ENCODE measurements around the gene PRKG1. TPM values are rescaled to one million over a fixed set of nuclear protein-coding genes. Genes with fewer than 3 reads are reported as not detected.

Gene PRKG1
- total RNA-seq, 1 donor from 2014 or later: 4.6 TPM

DNA sequence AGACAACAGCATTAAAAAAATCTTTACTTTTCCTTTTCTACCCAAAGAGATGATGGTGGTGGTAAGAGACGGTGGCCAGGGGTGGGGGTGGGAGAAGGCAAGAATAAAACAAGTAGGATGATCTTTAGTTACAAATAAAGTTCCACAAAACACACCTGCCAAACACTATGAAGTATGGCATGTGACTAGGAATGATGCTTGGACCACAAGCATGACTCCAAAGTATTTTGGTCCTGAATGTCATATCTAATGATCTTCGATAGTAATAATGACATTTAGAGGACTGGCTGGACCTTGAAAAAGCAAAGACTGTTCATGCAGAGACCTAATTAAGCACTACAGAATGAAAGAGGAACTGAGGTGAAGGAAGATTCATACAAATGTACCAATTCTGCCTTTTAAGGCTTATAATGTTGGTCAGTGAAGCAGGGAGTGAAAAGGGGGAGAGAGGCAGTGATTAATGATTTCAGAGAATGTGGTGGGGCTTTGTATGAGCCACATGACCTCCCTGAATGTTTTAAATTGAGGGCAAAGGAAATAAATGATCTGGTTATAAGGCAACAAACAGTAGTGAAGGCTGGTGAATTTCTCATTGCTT is 1210.2 kb downstream of the PRKG1 start:
- no peaks in the 10 kb centered on the region for H3K9me3 Mint-ChIP-seq (ENCODE audit: low read depth)
- H3K4me3 Mint-ChIP-seq (ENCODE audit: low read depth): no peak overlapping the region
- no peak for DNase-seq (ENCODE audit: low spot score, unreplicated experiment)
- H3K4me1 Mint-ChIP-seq (ENCODE audit: low read depth): no peaks in the 10 kb centered on the region
- no peaks in the 10 kb centered on the region for H3K36me3 Mint-ChIP-seq (ENCODE audit: insufficient read depth)
- no peaks in the 10 kb centered on the region for H3K27me3 Mint-ChIP-seq
- no peak overlapping the region for H3K27ac Mint-ChIP-seq
- TF ChIP-seq, protein P1, sequence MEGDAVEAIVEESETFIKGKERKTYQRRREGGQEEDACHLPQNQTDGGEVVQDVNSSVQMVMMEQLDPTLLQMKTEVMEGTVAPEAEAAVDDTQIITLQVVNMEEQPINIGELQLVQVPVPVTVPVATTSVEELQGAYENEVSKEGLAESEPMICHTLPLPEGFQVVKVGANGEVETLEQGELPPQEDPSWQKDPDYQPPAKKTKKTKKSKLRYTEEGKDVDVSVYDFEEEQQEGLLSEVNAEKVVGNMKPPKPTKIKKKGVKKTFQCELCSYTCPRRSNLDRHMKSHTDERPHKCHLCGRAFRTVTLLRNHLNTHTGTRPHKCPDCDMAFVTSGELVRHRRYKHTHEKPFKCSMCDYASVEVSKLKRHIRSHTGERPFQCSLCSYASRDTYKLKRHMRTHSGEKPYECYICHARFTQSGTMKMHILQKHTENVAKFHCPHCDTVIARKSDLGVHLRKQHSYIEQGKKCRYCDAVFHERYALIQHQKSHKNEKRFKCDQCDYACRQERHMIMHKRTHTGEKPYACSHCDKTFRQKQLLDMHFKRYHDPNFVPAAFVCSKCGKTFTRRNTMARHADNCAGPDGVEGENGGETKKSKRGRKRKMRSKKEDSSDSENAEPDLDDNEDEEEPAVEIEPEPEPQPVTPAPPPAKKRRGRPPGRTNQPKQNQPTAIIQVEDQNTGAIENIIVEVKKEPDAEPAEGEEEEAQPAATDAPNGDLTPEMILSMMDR (IDR thresholded peaks at IDR 0.05; ENCODE audit: unreplicated experiment): no peak

DNA sequence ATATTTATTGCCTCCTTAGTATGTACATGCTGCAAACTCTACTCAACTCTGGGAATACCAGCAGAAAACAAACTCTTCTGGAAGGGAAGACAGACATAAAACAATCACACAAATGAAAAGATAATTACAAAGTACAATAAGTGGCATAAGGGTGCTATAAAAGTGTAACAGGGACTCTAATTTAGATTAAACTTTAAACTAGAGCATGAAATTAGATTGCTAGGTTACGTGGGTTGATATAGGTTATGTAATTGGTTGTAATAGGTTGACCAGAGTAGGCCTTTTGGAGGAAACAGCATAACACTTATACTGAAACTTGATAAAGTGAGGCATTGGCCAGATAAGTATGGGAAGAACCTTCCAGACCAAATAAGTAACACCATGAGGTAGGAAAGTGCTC is 1213.6 kb downstream of the PRKG1 start:
- no peaks in the 10 kb centered on the region for H3K27me3 Mint-ChIP-seq
- no peak overlapping the region for H3K4me3 Mint-ChIP-seq (ENCODE audit: low read depth)
- TF ChIP-seq, protein P1 (IDR thresholded peaks at IDR 0.05; ENCODE audit: unreplicated experiment): no peak
- H3K27ac Mint-ChIP-seq: no peak overlapping the region
- H3K4me1 Mint-ChIP-seq (ENCODE audit: low read depth): no peaks in the 10 kb centered on the region
- no peak for DNase-seq (ENCODE audit: low spot score, unreplicated experiment)
- H3K9me3 Mint-ChIP-seq (ENCODE audit: low read depth): no peaks in the 10 kb centered on the region
- no peaks in the 10 kb centered on the region for H3K36me3 Mint-ChIP-seq (ENCODE audit: insufficient read depth)

DNA sequence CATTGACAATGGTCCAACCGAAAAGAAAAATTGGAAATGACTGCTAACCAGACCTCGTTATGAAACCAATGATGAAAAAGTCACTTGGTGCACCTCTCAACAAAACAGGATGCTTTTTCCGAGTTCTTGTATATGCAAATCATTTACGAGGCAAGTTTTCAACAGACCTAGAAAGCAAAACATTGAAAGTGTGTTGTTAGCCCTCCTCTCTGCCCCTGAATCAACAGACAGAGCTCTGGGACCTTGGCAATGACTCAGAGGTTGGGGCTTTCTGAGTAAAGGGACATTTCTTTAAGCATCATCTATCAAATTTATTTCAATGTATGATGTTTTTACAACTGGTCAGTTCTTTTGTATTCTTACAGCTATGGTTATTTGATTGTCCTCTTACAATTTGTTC is 1223.5 kb downstream of the PRKG1 start:
- TF ChIP-seq, protein P1 (IDR thresholded peaks at IDR 0.05; ENCODE audit: unreplicated experiment): no peak
- Mint-ChIP-seq H3K36me3 (ENCODE audit: insufficient read depth) (no peaks in the 10 kb centered on the region), H3K4me3 (ENCODE audit: low read depth) (no peak overlapping the region), H3K27me3 (no peaks in the 10 kb centered on the region), H3K27ac (no peak overlapping the region), H3K4me1 (ENCODE audit: low read depth) (no peaks in the 10 kb centered on the region), H3K9me3 (ENCODE audit: low read depth) (peaks cover 3% of the 10 kb centered on the region)
- no peak for DNase-seq (ENCODE audit: low spot score, unreplicated experiment)

DNA sequence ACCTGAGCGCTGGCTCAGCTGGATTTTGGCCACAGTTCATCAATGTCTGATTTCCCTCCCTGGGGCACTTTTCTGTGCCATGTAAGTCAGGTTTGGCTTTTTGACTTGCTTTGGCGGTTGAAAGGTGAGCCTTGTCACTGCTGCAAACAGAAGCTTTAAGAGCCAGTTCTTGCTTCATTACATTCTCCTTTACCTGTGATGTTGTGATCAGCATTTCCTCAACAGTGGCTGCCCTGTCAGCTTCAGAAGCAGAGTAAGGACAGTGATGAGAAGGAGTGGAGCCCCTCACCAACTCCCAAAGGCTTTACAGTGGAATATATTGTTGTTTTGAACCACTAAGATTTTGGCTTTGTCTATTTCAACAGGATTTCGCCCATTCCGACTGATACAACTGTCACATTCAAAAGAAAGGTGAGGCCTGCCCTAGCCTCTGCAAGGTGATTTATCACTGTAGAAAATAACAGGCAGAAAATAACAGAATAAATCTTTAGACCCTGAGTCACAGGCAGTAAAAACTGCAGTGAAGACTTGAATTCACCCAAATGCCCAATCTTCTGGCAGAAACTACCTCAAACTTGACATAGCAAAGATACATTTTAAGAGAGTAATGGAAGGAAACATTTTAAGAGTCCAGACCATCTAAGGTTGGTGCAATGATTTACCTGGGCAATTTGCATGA is 1226.5 kb downstream of the PRKG1 start:
- H3K36me3 Mint-ChIP-seq (ENCODE audit: insufficient read depth): no peaks in the 10 kb centered on the region
- H3K27ac Mint-ChIP-seq: no peak overlapping the region
- no peak overlapping the region for H3K4me3 Mint-ChIP-seq (ENCODE audit: low read depth)
- no peak for DNase-seq (ENCODE audit: low spot score, unreplicated experiment)
- H3K4me1 Mint-ChIP-seq (ENCODE audit: low read depth): no peaks in the 10 kb centered on the region
- H3K9me3 Mint-ChIP-seq (ENCODE audit: low read depth): peaks cover 3% of the 10 kb centered on the region
- TF ChIP-seq, protein P1 (IDR thresholded peaks at IDR 0.05; ENCODE audit: unreplicated experiment): no peak
- no peaks in the 10 kb centered on the region for H3K27me3 Mint-ChIP-seq

DNA sequence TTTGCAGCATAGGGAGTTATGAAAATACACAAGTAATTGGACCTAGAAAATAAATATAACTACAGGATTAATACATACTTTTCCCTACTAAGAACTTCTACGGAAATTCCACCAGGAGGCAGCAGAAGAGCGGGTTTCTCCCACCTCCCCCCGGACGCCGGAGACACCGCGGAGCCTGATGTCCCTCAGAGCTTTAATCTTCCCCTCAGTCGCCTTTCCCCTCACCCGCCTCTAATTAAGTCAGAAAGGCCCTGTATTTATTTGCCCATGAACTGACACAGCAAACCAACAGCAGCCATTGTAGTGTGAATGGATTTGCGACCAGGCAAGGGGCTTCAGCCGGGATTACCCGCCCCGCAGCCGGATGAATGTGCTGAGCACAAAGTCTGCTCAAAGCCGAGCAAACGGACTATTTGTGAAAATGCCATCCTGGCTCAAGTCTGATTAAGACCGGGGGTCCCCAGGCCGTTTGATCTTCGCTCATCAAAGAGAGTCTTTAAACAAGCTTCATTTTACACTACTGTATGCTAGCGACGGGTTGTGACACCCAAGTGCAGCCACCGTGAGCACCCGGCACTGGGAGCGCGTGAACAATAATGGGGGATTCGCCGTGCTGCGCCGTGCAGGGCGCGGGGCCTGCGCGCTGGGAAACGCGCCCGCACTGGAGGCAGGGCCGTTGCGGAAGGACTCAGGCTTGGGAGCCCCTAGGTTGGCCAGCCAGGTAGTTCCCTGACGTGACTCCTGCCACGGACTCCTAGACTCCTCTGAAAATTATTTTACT is 1234.2 kb downstream of the PRKG1 start:
- Mint-ChIP-seq H3K27ac (peak overlapping the region; percentile 52), H3K4me1 (ENCODE audit: low read depth) (peaks cover 5% of the 10 kb centered on the region), H3K36me3 (ENCODE audit: insufficient read depth) (no peaks in the 10 kb centered on the region), H3K9me3 (ENCODE audit: low read depth) (no peaks in the 10 kb centered on the region), H3K4me3 (ENCODE audit: low read depth) (peak overlapping the region; percentile 85), H3K27me3 (peaks cover 47% of the 10 kb centered on the region)
- TF ChIP-seq, protein P1 (IDR thresholded peaks at IDR 0.05; ENCODE audit: unreplicated experiment): peak; percentile 87
- DNase-seq (ENCODE audit: low spot score, unreplicated experiment): peak; percentile 29

All from progenitor cell of endocrine pancreas (in vitro differentiated cells).